ENCODE results near the gene MDFI. TPM values are rescaled to one million over a fixed set of nuclear protein-coding genes. Genes with fewer than 3 reads are reported as not detected.

Gene MDFI
- total and polyA plus RNA-seq, 8 donors = 0.46 to 7.4 (median 2.2) TPM

- 79 to 87% methylated on average over 14 of the region's 14 CpGs for WGBS, 2 donors
- Histone ChIP-seq H3K4me3 (no peak overlapping the region), H3K9me3 (no peaks in the 10 kb centered on the region), H3K36me3 (no peaks in the 10 kb centered on the region), H3K27me3 (no peaks in the 10 kb centered on the region), H3K27ac (no peak overlapping the region), H3K4me1 (no peaks in the 10 kb centered on the region)
- DNase-seq (peak in 1 of 6 donors; percentile 47), ATAC-seq (no peak), FAIRE-seq (no peak)
- intact Hi-C loops (cut with DNase I) = no loop called here
- no peak for TF ChIP-seq CTCF (IDR thresholded peaks at IDR 0.05)
Observed at GRCh38 chr6:41651962-41652657, 13.8 kb downstream of the MDFI start.

DNA sequence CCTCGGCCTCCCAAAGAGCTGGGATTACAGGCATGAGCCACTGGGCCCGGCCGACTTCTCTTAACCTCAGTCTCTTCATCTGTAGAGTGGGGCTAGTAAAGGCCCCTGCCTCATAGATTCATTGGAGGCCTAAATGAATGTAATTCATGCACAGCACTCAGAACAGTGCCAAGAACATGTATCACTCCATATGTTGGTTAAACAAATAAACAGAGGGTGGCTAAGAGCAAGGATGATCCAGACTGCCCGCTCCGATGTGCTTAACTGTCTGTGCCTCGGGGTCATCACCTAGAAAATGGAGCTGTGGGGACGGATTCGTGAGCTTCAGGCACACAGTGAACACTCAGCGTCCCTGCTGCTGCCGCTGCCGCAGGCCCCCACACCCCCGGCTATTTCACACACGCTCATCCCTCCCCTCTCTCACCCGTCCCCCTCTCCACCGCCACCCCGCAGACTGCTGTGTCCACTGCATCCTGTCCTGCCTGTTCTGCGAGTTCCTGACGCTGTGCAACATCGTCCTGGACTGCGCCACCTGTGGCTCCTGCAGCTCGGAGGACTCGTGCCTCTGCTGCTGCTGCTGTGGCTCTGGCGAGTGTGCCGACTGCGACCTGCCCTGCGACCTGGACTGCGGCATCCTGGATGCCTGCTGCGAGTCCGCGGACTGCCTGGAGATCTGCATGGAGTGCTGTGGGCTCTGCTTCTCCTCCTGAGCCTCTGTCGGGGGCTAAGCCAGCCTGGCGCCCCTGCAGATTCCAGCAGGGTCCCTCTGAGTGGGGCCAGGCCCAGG lies 14.8 kb downstream of the MDFI start:
- WGBS, 2 donors = 41 to 47% methylated on average over 32 of the region's 32 CpGs
- TF ChIP-seq CTCF (IDR thresholded peaks at IDR 0.05) = no peak
- Histone ChIP-seq H3K27me3 (no peaks in the 10 kb centered on the region), H3K4me3 (no peak overlapping the region), H3K27ac (no peak overlapping the region), H3K4me1 (no peaks in the 10 kb centered on the region), H3K9me3 (no peaks in the 10 kb centered on the region), H3K36me3 (no peaks in the 10 kb centered on the region)
- FAIRE-seq (no peak), ATAC-seq (peak in 2 of 4 donors; percentile 50 to 60), DNase-seq (peak in 1 of 6 donors; percentile 59)
- intact Hi-C loops (cut with DNase I) = no loop called here

GRCh38 chr6:41653691-41654090 lies 15.4 kb downstream of the MDFI start:
- Histone ChIP-seq H3K27ac (no peak overlapping the region), H3K27me3 (no peaks in the 10 kb centered on the region), H3K9me3 (no peaks in the 10 kb centered on the region), H3K4me3 (no peak overlapping the region), H3K4me1 (no peaks in the 10 kb centered on the region), H3K36me3 (no peaks in the 10 kb centered on the region)
- no peak for DNase-seq
- intact Hi-C loops (cut with DNase I) = no loop called here
- no peak for FAIRE-seq
- WGBS, 2 donors = 63 to 79% methylated on average over 5 of the region's 5 CpGs
- TF ChIP-seq CTCF (IDR thresholded peaks at IDR 0.05) = no peak
- no peak for ATAC-seq

GRCh38 chr6:41654151-41654697 lies 16.0 kb downstream of the MDFI start:
- FAIRE-seq (no peak), DNase-seq (no peak), ATAC-seq (no peak)
- H3K27ac ChIP-seq = no peak overlapping the region
- H3K4me3 ChIP-seq = no peak overlapping the region
- WGBS, 2 donors = 55 to 71% methylated on average over 5 of the region's 5 CpGs
- H3K4me1 ChIP-seq = no peaks in the 10 kb centered on the region
- no peaks in the 10 kb centered on the region for H3K9me3 ChIP-seq
- no peaks in the 10 kb centered on the region for H3K27me3 ChIP-seq
- H3K36me3 ChIP-seq = no peaks in the 10 kb centered on the region
- no peak for TF ChIP-seq CTCF (IDR thresholded peaks at IDR 0.05)
- intact Hi-C loops (cut with DNase I) = no loop called here
